GM13976 (cell line): ENCODE measurements around the gene R3HCC1L.

Experiments
- DNase-seq: peaks from one replicate; pipeline ENCODE4 v3.0.0; 2012; ENCODE audit warnings: low spot score
- CTCF ChIP-seq: IDR thresholded peaks from 2 replicates; pipeline ENCODE4 v1.5.1; 2012; ENCODE audit warnings: borderline replicate concordance, mild to moderate bottlenecking; ENCODE audit not compliant: insufficient read depth; ENCODE audit errors: extremely low read depth, missing control alignments, control extremely low read depth
- in situ Hi-C: fragments of 300-500 bp; cut with MboI; formaldehyde crosslinking; loops from one replicate; pipeline ENCODE4 v1.12.0; 2022; ENCODE audit warnings: low sequenced_read_pairs, mixed read lengths, inconsistent platforms; ENCODE audit not compliant: unreplicated experiment

Gene R3HCC1L

GRCh38 chr10:98193037-98193436 is 58.6 kb downstream of the R3HCC1L start:
- in situ Hi-C loops: no loop called here
- TF ChIP-seq CTCF: no peak

GRCh38 chr10:98194633-98195032 is 60.2 kb downstream of the R3HCC1L start:
- in situ Hi-C loops: no loop called here
- no peak for TF ChIP-seq CTCF
- DNase-seq: no peak

More at GRCh38 chr10:98193037-98193436, 58.6 kb downstream of the R3HCC1L start:
- no peak for DNase-seq

GRCh38 chr10:98195120-98195519 is 60.7 kb downstream of the R3HCC1L start:
- peak; percentile 16 for DNase-seq
- in situ Hi-C loops: no loop called here
- TF ChIP-seq CTCF: no peak

- TF ChIP-seq CTCF: no peak
Measured at GRCh38 chr10:98196985-98197384, 62.5 kb downstream of the R3HCC1L start.

GRCh38 chr10:98201760-98202159 is 67.3 kb downstream of the R3HCC1L start:
- DNase-seq: no peak
- no peak for TF ChIP-seq CTCF
- in situ Hi-C loops: no loop called here

More at GRCh38 chr10:98196985-98197384, 62.5 kb downstream of the R3HCC1L start:
- in situ Hi-C loops: no loop called here
- DNase-seq: no peak

GRCh38 chr10:98202378-98202777 is 67.9 kb downstream of the R3HCC1L start:
- in situ Hi-C loops: no loop called here
- DNase-seq: no peak
- no peak for TF ChIP-seq CTCF

GRCh38 chr10:98205351-98205750 is 70.9 kb downstream of the R3HCC1L start:
- DNase-seq: no peak
- no peak for TF ChIP-seq CTCF
- in situ Hi-C loops: no loop called here
